ENCODE results near the gene KCNAB1.
A peak's percentile ranks its signal among the peaks of the same experiment; 100 is the strongest.

Gene KCNAB1

GRCh38 chr3:156532730-156533129 lies 412.4 kb downstream of the KCNAB1 start:
- H3K4me3 ChIP-seq (ENCODE audit: control insufficient read depth, low read depth, low read length) = no peak overlapping the region
- TF ChIP-seq CTCF (IDR thresholded peaks at IDR 0.05; ENCODE audit: control insufficient read depth, insufficient read depth, low read depth, low read length, missing control alignments) = no peak
- DNase-seq (ENCODE audit: low read depth) = no peak

GRCh38 chr3:156533205-156533604 lies 412.8 kb downstream of the KCNAB1 start:
- no peak for DNase-seq (ENCODE audit: low read depth)
- no peak for TF ChIP-seq CTCF (IDR thresholded peaks at IDR 0.05; ENCODE audit: control insufficient read depth, insufficient read depth, low read depth, low read length, missing control alignments)

GRCh38 chr3:156535162-156535627 lies 414.8 kb downstream of the KCNAB1 start:
- DNase-seq (ENCODE audit: low read depth) = peak; percentile 98
- peak; percentile 30 for TF ChIP-seq CTCF (IDR thresholded peaks at IDR 0.05; ENCODE audit: control insufficient read depth, insufficient read depth, low read depth, low read length, missing control alignments)
- H3K4me3 ChIP-seq (ENCODE audit: control insufficient read depth, low read depth, low read length) = no peak overlapping the region

More at GRCh38 chr3:156533205-156533604, 412.8 kb downstream of the KCNAB1 start:
- H3K4me3 ChIP-seq (ENCODE audit: control insufficient read depth, low read depth, low read length) = no peak overlapping the region

- no peak overlapping the region for H3K4me3 ChIP-seq (ENCODE audit: control insufficient read depth, low read depth, low read length)
- TF ChIP-seq CTCF (IDR thresholded peaks at IDR 0.05; ENCODE audit: control insufficient read depth, insufficient read depth, low read depth, low read length, missing control alignments) = no peak
- no peak for DNase-seq (ENCODE audit: low read depth)
Observed at GRCh38 chr3:156535798-156536197, 415.4 kb downstream of the KCNAB1 start.

GRCh38 chr3:156536524-156537316 lies 416.3 kb downstream of the KCNAB1 start:
- DNase-seq (ENCODE audit: low read depth) = no peak

GRCh38 chr3:156539051-156539450 lies 418.7 kb downstream of the KCNAB1 start:
- TF ChIP-seq CTCF (IDR thresholded peaks at IDR 0.05; ENCODE audit: control insufficient read depth, insufficient read depth, low read depth, low read length, missing control alignments) = no peak
- no peak overlapping the region for H3K4me3 ChIP-seq (ENCODE audit: control insufficient read depth, low read depth, low read length)
- DNase-seq (ENCODE audit: low read depth) = no peak

More at GRCh38 chr3:156536524-156537316, 416.3 kb downstream of the KCNAB1 start:
- no peak for TF ChIP-seq CTCF (IDR thresholded peaks at IDR 0.05; ENCODE audit: control insufficient read depth, insufficient read depth, low read depth, low read length, missing control alignments)
- H3K4me3 ChIP-seq (ENCODE audit: control insufficient read depth, low read depth, low read length) = no peak overlapping the region

All from AG09309 (cell line).